D341Med (cell line): ENCODE data around the gene SPP2.

Source experiments
- DNase-seq: peaks from one replicate; pipeline ENCODE4 v3.0.0; 2012; ENCODE audit warnings: low spot score

Gene SPP2

GRCh38 chr2:234092344-234092743 is 41.8 kb downstream of the SPP2 start:
- DNase-seq: no peak

- no peak for DNase-seq
Measured at GRCh38 chr2:234095301-234095700, 44.8 kb downstream of the SPP2 start.

GRCh38 chr2:234096164-234096563 is 45.7 kb downstream of the SPP2 start:
- DNase-seq: no peak

- DNase-seq: no peak
Measured at GRCh38 chr2:234098681-234099080, 48.2 kb downstream of the SPP2 start.

GRCh38 chr2:234099266-234099665 is 48.8 kb downstream of the SPP2 start:
- DNase-seq: no peak

- no peak for DNase-seq
Measured at GRCh38 chr2:234100686-234101085, 50.2 kb downstream of the SPP2 start.

- no peak for DNase-seq
Measured at GRCh38 chr2:234102112-234102511, 51.6 kb downstream of the SPP2 start.

- DNase-seq: no peak
Measured at GRCh38 chr2:234107861-234108260, 57.4 kb downstream of the SPP2 start.

GRCh38 chr2:234109321-234109720 is 58.8 kb downstream of the SPP2 start:
- DNase-seq: no peak

- DNase-seq: no peak
Measured at GRCh38 chr2:234110219-234110618, 59.7 kb downstream of the SPP2 start.

GRCh38 chr2:234111523-234111922 is 61.0 kb downstream of the SPP2 start:
- DNase-seq: no peak

- DNase-seq: no peak
Measured at GRCh38 chr2:234116010-234116409, 65.5 kb downstream of the SPP2 start.

- DNase-seq: no peak
Measured at GRCh38 chr2:234121999-234122398, 71.5 kb downstream of the SPP2 start.

GRCh38 chr2:234125451-234126145 is 75.1 kb downstream of the SPP2 start:
- DNase-seq: no peak

- no peak for DNase-seq
Measured at GRCh38 chr2:234126146-234126470, 75.6 kb downstream of the SPP2 start.
